Memory B cell (primary cell): ENCODE results near the gene CLASRP.
A peak's percentile ranks its signal among the peaks of the same experiment; 100 is the strongest.
"Not testable (repeated sequence)": the region's sequence is repeated elsewhere in the genome, so short reads cannot be mapped to it uniquely, and the experiment has no call there.

Experiments used
- ATAC-seq: fragments of 150-1000 bp; cut with Tn5 transposase; 2 replicates; pipeline ENCODE4 v1.10.0; 2021; ENCODE audit warnings: low read depth, mild to moderate bottlenecking, moderate library complexity
- DNase-seq, 2 donors: peaks; one replicate each; pipeline ENCODE4 v3.0.0; 2022; ENCODE audit warnings: low spot score in 2 of 2
- H3K27ac Mint-ChIP-seq: one replicate; pipeline ENCODE4 v1.8.0; 2022; ENCODE audit warnings: mild to moderate bottlenecking, moderate library complexity, mixed read lengths
- H3K27me3 Mint-ChIP-seq: one replicate; pipeline ENCODE4 v1.8.0; 2022; ENCODE audit warnings: mixed read lengths
- H3K36me3 Mint-ChIP-seq: one replicate; pipeline ENCODE4 v1.8.0; 2022; ENCODE audit warnings: mild to moderate bottlenecking, mixed read lengths
- H3K4me1 Mint-ChIP-seq: one replicate; pipeline ENCODE4 v1.8.0; 2022; ENCODE audit warnings: mixed read lengths
- H3K4me3 Mint-ChIP-seq: one replicate; pipeline ENCODE4 v1.8.0; 2022; ENCODE audit warnings: mild to moderate bottlenecking, moderate library complexity, mixed read lengths
- H3K9me3 Mint-ChIP-seq: one replicate; pipeline ENCODE4 v1.8.0; 2022; ENCODE audit warnings: mixed read lengths

The CLASRP gene

GRCh38 chr19:45038931-45039893 is at the start of gene CLASRP:
TSS of gene CLASRP (plus strand) at chr19:45039045. CDS start at chr19:45040213, 1,168 bp downstream.
- peaks cover 39% of the 10 kb centered on the region for H3K36me3 Mint-ChIP-seq
- no peaks in the 10 kb centered on the region for H3K27me3 Mint-ChIP-seq
- peaks cover 31% of the 10 kb centered on the region for H3K4me1 Mint-ChIP-seq
- peak; percentile 84 to 85 for DNase-seq
- H3K9me3 Mint-ChIP-seq, result no peaks in the 10 kb centered on the region
- H3K27ac Mint-ChIP-seq, result peak within 1 kb of the TSS; percentile 93
- peak; percentile 90 for ATAC-seq
- peak within 1 kb of the TSS; percentile 90 for H3K4me3 Mint-ChIP-seq

- peaks cover 12% of the 10 kb centered on the region for H3K4me1 Mint-ChIP-seq
- H3K27me3 Mint-ChIP-seq, result no peaks in the 10 kb centered on the region
- peaks cover 23% of the 10 kb centered on the region for H3K36me3 Mint-ChIP-seq
- H3K4me3 Mint-ChIP-seq, result no peak overlapping the region
- H3K27ac Mint-ChIP-seq, result no peak overlapping the region
- no peaks in the 10 kb centered on the region for H3K9me3 Mint-ChIP-seq
- ATAC-seq, result no peak
- no peak for DNase-seq
These were observed 48.4 kb upstream of the CLASRP start for GRCh38 chr19:44990459-44990858.

GRCh38 chr19:44990966-44991365 is 47.9 kb upstream of the CLASRP start:
- no peaks in the 10 kb centered on the region for H3K9me3 Mint-ChIP-seq
- H3K36me3 Mint-ChIP-seq, result peaks cover 21% of the 10 kb centered on the region
- H3K4me1 Mint-ChIP-seq, result peaks cover 12% of the 10 kb centered on the region
- H3K27me3 Mint-ChIP-seq, result no peaks in the 10 kb centered on the region
- no peak for ATAC-seq
- no peak for DNase-seq
- H3K27ac Mint-ChIP-seq, result no peak overlapping the region
- H3K4me3 Mint-ChIP-seq, result no peak overlapping the region

- DNase-seq (no peak), ATAC-seq (no peak)
- Mint-ChIP-seq H3K27me3 (no peaks in the 10 kb centered on the region), H3K9me3 (no peaks in the 10 kb centered on the region), H3K4me1 (peaks cover 11% of the 10 kb centered on the region), H3K4me3 (no peak overlapping the region), H3K27ac (no peak overlapping the region), H3K36me3 (peaks cover 17% of the 10 kb centered on the region)
These were observed 46.3 kb upstream of the CLASRP start for GRCh38 chr19:44992336-44993163.

- DNase-seq, result no peak
- Mint-ChIP-seq H3K4me1 (peaks cover 8% of the 10 kb centered on the region), H3K36me3 (peaks cover 12% of the 10 kb centered on the region), H3K27me3 (no peaks in the 10 kb centered on the region), H3K27ac (no peak overlapping the region), H3K4me3 (no peak overlapping the region), H3K9me3 (peaks cover 3% of the 10 kb centered on the region)
- ATAC-seq, result no peak
These were observed 45.3 kb upstream of the CLASRP start for GRCh38 chr19:44993526-44993925.

- Mint-ChIP-seq H3K4me3 (no peak overlapping the region), H3K4me1 (peaks cover 6% of the 10 kb centered on the region), H3K27me3 (no peaks in the 10 kb centered on the region), H3K27ac (no peak overlapping the region), H3K9me3 (peaks cover 3% of the 10 kb centered on the region), H3K36me3 (peaks cover 12% of the 10 kb centered on the region)
- no peak for ATAC-seq
- no peak for DNase-seq
These were observed 44.8 kb upstream of the CLASRP start for GRCh38 chr19:44993926-44994537.

- Mint-ChIP-seq H3K9me3 (peaks cover 3% of the 10 kb centered on the region), H3K4me3 (no peak overlapping the region), H3K4me1 (peaks cover 7% of the 10 kb centered on the region), H3K27me3 (no peaks in the 10 kb centered on the region), H3K27ac (peak overlapping the region; percentile 14), H3K36me3 (peaks cover 6% of the 10 kb centered on the region)
- no peak for DNase-seq
- no peak for ATAC-seq
These were observed 40.8 kb upstream of the CLASRP start for GRCh38 chr19:44998025-44998424.

- H3K4me3 Mint-ChIP-seq, H3K4me1 Mint-ChIP-seq, H3K27me3 Mint-ChIP-seq, H3K9me3 Mint-ChIP-seq, H3K36me3 Mint-ChIP-seq, DNase-seq, ATAC-seq: not testable (repeated sequence)
- peak overlapping the region; percentile 97 for H3K27ac Mint-ChIP-seq
These were observed 39.5 kb upstream of the CLASRP start for GRCh38 chr19:44999131-44999925.

- H3K4me3 Mint-ChIP-seq, result peak overlapping the region; percentile 68
- not testable (repeated sequence) for H3K4me1 Mint-ChIP-seq, H3K36me3 Mint-ChIP-seq, H3K9me3 Mint-ChIP-seq, DNase-seq, ATAC-seq, H3K27me3 Mint-ChIP-seq
- H3K27ac Mint-ChIP-seq, result peak overlapping the region; percentile 97
These were observed 38.2 kb upstream of the CLASRP start for GRCh38 chr19:45000665-45001064.

GRCh38 chr19:45001087-45001739 is 37.6 kb upstream of the CLASRP start, which contains the start of gene RELB:
TSS of gene RELB (plus strand) at chr19:45001464. CDS start at chr19:45001580, 116 bp downstream.
- ATAC-seq (peak; percentile 67), DNase-seq (peak; percentile 99)
- H3K4me3 Mint-ChIP-seq, result peak within 1 kb of the TSS; percentile 89
- H3K36me3 Mint-ChIP-seq, result peaks cover 8% of the 10 kb centered on the region
- H3K9me3 Mint-ChIP-seq, result peaks cover 3% of the 10 kb centered on the region
- H3K27ac Mint-ChIP-seq, result peak within 1 kb of the TSS; percentile 97
- no peaks in the 10 kb centered on the region for H3K27me3 Mint-ChIP-seq
- H3K4me1 Mint-ChIP-seq, result peaks cover 2% of the 10 kb centered on the region

GRCh38 chr19:45003485-45003884 is 35.4 kb upstream of the CLASRP start:
- H3K36me3 Mint-ChIP-seq, result peaks cover 11% of the 10 kb centered on the region
- H3K9me3 Mint-ChIP-seq, result no peaks in the 10 kb centered on the region
- no peak for ATAC-seq
- H3K4me3 Mint-ChIP-seq, result no peak overlapping the region
- no peaks in the 10 kb centered on the region for H3K27me3 Mint-ChIP-seq
- peaks cover 6% of the 10 kb centered on the region for H3K4me1 Mint-ChIP-seq
- no peak overlapping the region for H3K27ac Mint-ChIP-seq
- no peak for DNase-seq

GRCh38 chr19:45005787-45006186 is 33.1 kb upstream of the CLASRP start:
- no peak for DNase-seq
- peaks cover 15% of the 10 kb centered on the region for H3K4me1 Mint-ChIP-seq

GRCh38 chr19:45008552-45008951 is 30.3 kb upstream of the CLASRP start:
- Mint-ChIP-seq H3K27ac (peak overlapping the region; percentile 35), H3K27me3 (no peaks in the 10 kb centered on the region), H3K4me1 (peaks cover 12% of the 10 kb centered on the region), H3K36me3 (peaks cover 20% of the 10 kb centered on the region), H3K4me3 (no peak overlapping the region), H3K9me3 (no peaks in the 10 kb centered on the region)
- DNase-seq (no peak), ATAC-seq (peak; percentile 3)

More at GRCh38 chr19:45005787-45006186, 33.1 kb upstream of the CLASRP start:
- Mint-ChIP-seq H3K27ac (no peak overlapping the region), H3K36me3 (peaks cover 17% of the 10 kb centered on the region), H3K4me3 (no peak overlapping the region), H3K27me3 (no peaks in the 10 kb centered on the region), H3K9me3 (no peaks in the 10 kb centered on the region)
- no peak for ATAC-seq
